Prostate gland (tissue), 2 donors: Measurements from ENCODE around the gene LDHAL6B.

Source experiments
- CTCF ChIP-seq, 4 experiments: fragments of 200-600 bp in 2 of 4; fragments of 450-650 bp in 2 of 4; sonication (generic) in 2 of 4; IDR thresholded peaks; 1 replicate in 3 of 4; 2 replicates in 1 of 4; pipeline ENCODE4 v1.5.1; 2016 to 2019; ENCODE audit warnings: antibody characterized with exemption in 4 of 4, mild to moderate bottlenecking in 2 of 4, moderate library complexity in 2 of 4
- POLR2AphosphoS5 ChIP-seq: sonication (generic); formaldehyde crosslinking; IDR thresholded peaks from one replicate; pipeline ENCODE4 v1.6.1; 2017; ENCODE audit warnings: antibody characterized with exemption

- no peak for TF ChIP-seq POLR2AphosphoS5
- no peak for TF ChIP-seq CTCF (IDR thresholded peaks at IDR 0.05)
Measured at GRCh38 chr15:59252137-59252536, 45.5 kb downstream of the LDHAL6B start.
